Cardiac ventricle fibroblast (primary cell): ENCODE results near the gene TMEM33. TPM values are rescaled to one million over a fixed set of nuclear protein-coding genes. Genes with fewer than 3 reads are reported as not detected.

Experiments
- total RNA-seq: library from RNA; depleted of rRNA; stranded (reverse); fragments of >200 nt; gene quantifications from 2 replicates; pipeline ENCODE4 v1.2.3, GENCODE V29; 2015

Gene TMEM33, protein sequence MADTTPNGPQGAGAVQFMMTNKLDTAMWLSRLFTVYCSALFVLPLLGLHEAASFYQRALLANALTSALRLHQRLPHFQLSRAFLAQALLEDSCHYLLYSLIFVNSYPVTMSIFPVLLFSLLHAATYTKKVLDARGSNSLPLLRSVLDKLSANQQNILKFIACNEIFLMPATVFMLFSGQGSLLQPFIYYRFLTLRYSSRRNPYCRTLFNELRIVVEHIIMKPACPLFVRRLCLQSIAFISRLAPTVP
- 25.8 and 26.0 TPM in 2 replicates for total RNA-seq

GRCh38 chr4:41934901-41935651 lies at the start of gene TMEM33:
TSS of gene TMEM33 (plus strand) at chr4:41935429. CDS start at chr4:41935485, 56 bp downstream.

GRCh38 chr4:41981456-41981855 lies 46.2 kb downstream of the TMEM33 start, which contains the start of gene DCAF4L1:
TSS of gene DCAF4L1 (plus strand) at chr4:41981756. CDS start at chr4:41981793, 37 bp downstream.

GRCh38 chr4:41990365-41991111 lies 55.3 kb downstream of the TMEM33 start, which contains the start of gene SLC30A9:
TSS of gene SLC30A9 (plus strand) at chr4:41990530. CDS start at chr4:41990652, 122 bp downstream.

Other genes with a start within 250 kb of the TMEM33 start
- gene PHOX2B, start 186.7 kb upstream of the TMEM33 start, total RNA-seq = not detected in 2 replicates
- 0.06 TPM in 1 of 2 replicates, not detected in the other for gene DCAF4L1, start 46.3 kb downstream of the TMEM33 start, total RNA-seq
- 35.1 and 36.8 TPM in 2 replicates for gene SLC30A9, start 55.1 kb downstream of the TMEM33 start, total RNA-seq
- gene BEND4, start 217.2 kb downstream of the TMEM33 start, total RNA-seq = not detected in 2 replicates